Measurements from ENCODE around the gene MTHFD1L.
A peak's percentile ranks its signal among the peaks of the same experiment; 100 is the strongest.
"Not testable (repeated sequence)": the region's sequence is repeated elsewhere in the genome, so short reads cannot be mapped to it uniquely, and the experiment has no call there.

Gene MTHFD1L

DNA sequence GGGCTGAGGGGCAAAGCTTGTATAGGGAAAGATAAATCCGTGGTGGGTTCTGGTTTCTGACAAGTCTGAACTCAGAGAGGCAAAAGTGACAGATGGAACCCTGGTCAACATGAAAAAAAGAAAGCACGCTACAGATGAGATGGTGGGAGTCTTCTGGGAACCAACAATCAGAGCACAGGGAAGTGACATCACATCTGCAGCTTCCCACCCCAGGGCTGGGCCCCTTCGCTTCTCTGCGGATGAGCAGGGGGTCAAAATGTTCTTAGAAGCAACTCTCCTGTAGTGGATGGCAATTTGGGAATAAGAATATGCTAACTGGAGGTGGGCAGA, 245.0 kb downstream of the MTHFD1L start:
- no peak overlapping the region for H3K27ac Mint-ChIP-seq
- H3K4me3 Mint-ChIP-seq = no peak overlapping the region
- ATAC-seq (no peak), DNase-seq (ENCODE audit: low spot score in 2 of 2) (no peak)
- H3K36me3 Mint-ChIP-seq = no peaks in the 10 kb centered on the region
- H3K4me1 Mint-ChIP-seq = no peaks in the 10 kb centered on the region
- no peaks in the 10 kb centered on the region for H3K9me3 Mint-ChIP-seq

DNA sequence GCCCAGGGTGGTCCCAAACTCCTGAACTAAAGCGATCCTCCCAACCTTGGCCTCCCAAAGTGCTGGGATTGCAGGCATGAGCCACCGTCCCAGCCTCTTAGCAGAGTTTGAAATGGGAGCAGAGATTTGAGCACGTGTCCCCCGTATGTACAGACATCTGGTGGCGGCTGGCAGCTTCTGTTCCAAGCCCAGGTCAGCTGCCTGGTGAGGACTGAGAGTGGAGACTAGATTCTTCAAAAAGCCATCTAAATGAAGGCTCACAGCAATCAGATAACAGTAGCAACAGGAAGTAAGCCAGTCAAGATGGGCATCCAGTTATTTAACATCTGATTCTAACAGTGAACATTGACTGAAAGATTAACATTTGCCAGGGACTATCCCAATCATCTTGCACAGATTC, 246.2 kb downstream of the MTHFD1L start:
- ATAC-seq = no peak
- Mint-ChIP-seq H3K9me3 (no peaks in the 10 kb centered on the region), H3K27ac (no peak overlapping the region), H3K4me1 (no peaks in the 10 kb centered on the region), H3K4me3 (no peak overlapping the region), H3K36me3 (no peaks in the 10 kb centered on the region)
- no peak for DNase-seq (ENCODE audit: low spot score in 2 of 2)

DNA sequence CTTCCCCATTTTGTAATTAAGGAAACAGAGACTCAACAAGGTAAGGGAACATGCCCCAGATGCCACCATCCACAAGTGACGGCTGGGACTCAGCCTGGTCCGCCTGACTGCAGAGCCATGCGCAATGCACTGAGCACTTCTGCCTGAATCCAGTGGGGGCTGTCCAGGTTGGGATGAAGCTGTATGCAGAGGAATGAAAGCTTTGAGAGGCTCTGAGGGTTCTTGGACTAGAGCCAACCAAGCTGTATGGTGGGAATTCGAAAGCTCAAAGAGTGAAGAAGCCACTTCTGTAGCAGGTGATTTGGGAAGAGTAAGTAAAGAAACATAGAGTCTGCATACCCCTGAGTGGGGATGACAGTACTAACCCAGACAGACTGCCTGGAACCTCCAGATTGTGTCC, 246.6 kb downstream of the MTHFD1L start:
- Mint-ChIP-seq H3K4me1 (no peaks in the 10 kb centered on the region), H3K9me3 (no peaks in the 10 kb centered on the region), H3K27ac (no peak overlapping the region), H3K4me3 (no peak overlapping the region), H3K36me3 (no peaks in the 10 kb centered on the region)
- DNase-seq (ENCODE audit: low spot score in 2 of 2) (no peak), ATAC-seq (no peak)

DNA sequence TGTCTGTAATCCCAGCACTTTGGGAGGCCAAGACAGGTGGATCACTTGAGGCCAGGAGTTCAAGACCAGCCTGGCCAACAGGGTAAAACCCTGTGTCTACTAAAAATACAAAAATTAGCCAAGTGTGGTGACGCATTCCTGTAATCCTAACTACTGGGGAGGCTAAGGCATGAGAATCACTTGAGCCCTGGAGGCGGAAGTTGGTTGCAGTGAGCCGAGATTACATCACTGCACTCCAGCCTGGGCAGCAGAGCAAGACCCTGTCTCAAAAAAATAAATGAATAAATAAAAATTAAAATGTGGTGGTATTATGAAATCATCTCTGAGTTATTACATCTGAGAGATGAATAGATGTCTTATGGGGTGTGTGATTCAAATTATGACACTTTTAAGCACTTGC, 247.4 kb downstream of the MTHFD1L start:
- not testable (repeated sequence) for H3K36me3 Mint-ChIP-seq; DNase-seq (ENCODE audit: low spot score in 2 of 2); H3K4me1 Mint-ChIP-seq; ATAC-seq; H3K9me3 Mint-ChIP-seq; H3K27ac Mint-ChIP-seq; H3K4me3 Mint-ChIP-seq

DNA sequence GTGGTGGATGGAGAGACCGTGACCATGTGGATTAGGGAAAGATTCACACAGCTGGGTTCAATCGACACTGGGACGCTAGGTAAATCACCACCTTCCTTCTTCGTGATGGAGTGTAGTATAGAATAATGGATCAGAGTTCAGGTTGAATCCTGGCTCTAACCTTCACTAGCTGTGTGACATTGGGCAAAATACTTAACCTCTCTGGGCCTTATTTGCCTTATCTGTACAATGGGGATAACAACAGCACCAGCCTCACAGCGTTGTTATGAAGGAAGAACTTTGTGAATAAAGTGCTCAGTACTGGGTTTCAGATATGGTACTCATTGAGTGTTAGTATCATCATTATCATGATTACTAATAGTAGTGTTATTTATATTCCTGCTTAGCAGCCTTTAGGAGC, 248.1 kb downstream of the MTHFD1L start:
- ATAC-seq (no peak), DNase-seq (ENCODE audit: low spot score in 2 of 2) (no peak)
- Mint-ChIP-seq H3K4me3 (no peak overlapping the region), H3K36me3 (no peaks in the 10 kb centered on the region), H3K27ac (no peak overlapping the region), H3K4me1 (no peaks in the 10 kb centered on the region), H3K9me3 (no peaks in the 10 kb centered on the region)

DNA sequence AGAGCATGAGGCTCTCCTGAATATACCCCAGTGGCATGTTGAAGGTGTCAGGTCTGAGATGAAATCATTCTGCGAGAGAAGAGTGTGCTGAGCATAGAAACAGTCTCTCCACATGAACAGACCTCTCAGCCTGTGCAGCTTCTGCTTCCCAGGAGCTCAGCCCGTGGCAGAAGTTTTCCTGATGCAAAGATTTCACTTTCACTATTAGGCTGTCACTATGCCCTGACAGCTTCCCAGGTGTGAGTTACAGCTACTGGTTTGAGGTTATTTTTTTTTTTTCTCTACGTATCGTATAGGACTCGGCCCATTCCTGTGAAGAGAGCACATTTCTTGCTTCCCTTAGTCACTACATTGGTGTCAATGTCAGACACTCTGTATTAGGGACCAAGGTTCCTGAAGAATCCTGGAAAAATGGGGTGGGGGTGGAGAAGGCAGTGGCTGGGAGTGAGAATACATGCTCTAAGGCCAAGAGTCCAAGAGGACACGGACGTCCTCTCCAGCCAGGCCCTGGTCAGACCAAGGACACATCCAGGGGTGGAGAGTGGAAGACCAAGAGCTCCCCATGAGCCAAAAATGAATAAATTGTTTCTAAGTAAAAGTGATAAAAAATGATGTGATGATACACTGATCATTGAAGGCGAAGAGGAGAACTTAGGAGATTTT, 253.1 kb downstream of the MTHFD1L start:
- no peaks in the 10 kb centered on the region for H3K9me3 Mint-ChIP-seq
- H3K4me3 Mint-ChIP-seq = no peak overlapping the region
- H3K36me3 Mint-ChIP-seq = no peaks in the 10 kb centered on the region
- no peak for ATAC-seq
- H3K4me1 Mint-ChIP-seq = no peaks in the 10 kb centered on the region
- no peak overlapping the region for H3K27ac Mint-ChIP-seq
- no peak for DNase-seq (ENCODE audit: low spot score in 2 of 2)

DNA sequence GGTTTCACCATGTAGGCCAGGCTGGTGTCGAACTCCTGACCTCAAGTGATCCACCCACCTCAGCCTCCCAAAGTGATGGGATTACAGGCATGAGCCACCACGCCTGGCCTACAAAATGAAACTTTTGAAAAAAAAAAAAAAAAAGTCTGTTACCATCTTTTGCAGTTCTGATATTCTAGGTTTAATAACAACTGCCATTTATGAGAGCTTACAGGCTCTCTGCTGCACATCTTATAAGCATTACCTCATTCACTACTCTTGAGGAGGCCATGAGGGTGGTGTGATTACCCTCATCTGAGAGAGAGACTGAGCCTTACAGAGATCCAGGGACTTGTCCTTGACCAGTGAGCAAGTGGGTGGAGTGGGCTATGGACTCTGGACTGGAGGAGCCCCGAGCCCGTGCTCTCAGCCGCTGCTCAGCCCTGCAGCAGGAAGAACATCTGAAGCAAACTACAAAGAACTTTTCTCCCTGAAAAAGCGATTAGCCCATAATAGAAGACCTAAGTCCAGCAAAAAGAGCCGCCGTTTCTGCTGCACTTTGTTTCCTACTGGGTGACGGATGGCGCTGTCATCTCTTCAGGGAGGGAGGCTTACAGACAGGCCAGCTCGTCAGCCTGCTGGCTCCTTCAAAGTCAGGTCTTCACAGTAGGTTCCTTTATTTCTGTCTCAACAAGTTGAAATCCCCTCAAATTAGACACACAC, 254.5 kb downstream of the MTHFD1L start:
- H3K4me3 Mint-ChIP-seq = no peak overlapping the region
- H3K9me3 Mint-ChIP-seq = no peaks in the 10 kb centered on the region
- no peaks in the 10 kb centered on the region for H3K4me1 Mint-ChIP-seq
- no peak overlapping the region for H3K27ac Mint-ChIP-seq
- H3K36me3 Mint-ChIP-seq = no peaks in the 10 kb centered on the region
- ATAC-seq (no peak), DNase-seq (ENCODE audit: low spot score in 2 of 2) (no peak)

- ATAC-seq (no peak), DNase-seq (ENCODE audit: low spot score in 2 of 2) (no peak)
- no peaks in the 10 kb centered on the region for H3K36me3 Mint-ChIP-seq
- no peak overlapping the region for H3K4me3 Mint-ChIP-seq
- H3K9me3 Mint-ChIP-seq = no peaks in the 10 kb centered on the region
- H3K27ac Mint-ChIP-seq = no peak overlapping the region
- no peaks in the 10 kb centered on the region for H3K4me1 Mint-ChIP-seq
Observed at GRCh38 chr6:151121900-151122299, 256.4 kb downstream of the MTHFD1L start.

DNA sequence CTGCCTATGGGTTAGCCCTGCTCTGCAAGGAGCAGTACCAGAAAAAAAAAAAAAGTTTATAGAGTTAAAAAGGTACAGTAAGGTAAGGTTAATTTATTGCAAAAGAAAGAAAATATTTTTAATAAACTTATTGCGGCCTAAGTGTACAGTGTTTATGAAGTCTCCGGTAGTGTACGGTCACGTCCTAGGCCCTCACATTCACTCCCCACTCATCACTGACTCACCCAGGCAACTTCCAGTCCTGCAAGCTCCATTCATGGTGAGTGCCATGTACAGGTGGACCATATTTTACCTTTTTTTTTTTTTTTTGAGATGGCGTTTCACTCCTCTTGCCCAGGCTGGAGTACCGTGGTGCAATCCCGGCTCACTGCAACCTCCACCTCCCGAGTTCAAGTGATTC, 258.1 kb downstream of the MTHFD1L start:
- not testable (repeated sequence) for H3K4me3 Mint-ChIP-seq, ATAC-seq

GRCh38 chr6:151125242-151125641, 259.7 kb downstream of the MTHFD1L start:
- not testable (repeated sequence) for ATAC-seq; H3K4me3 Mint-ChIP-seq; DNase-seq (ENCODE audit: low spot score in 2 of 2); H3K36me3 Mint-ChIP-seq; H3K27ac Mint-ChIP-seq; H3K4me1 Mint-ChIP-seq; H3K9me3 Mint-ChIP-seq

More for the DNA sequence above, 258.1 kb downstream of the MTHFD1L start:
- H3K4me1 Mint-ChIP-seq; DNase-seq (ENCODE audit: low spot score in 2 of 2); H3K36me3 Mint-ChIP-seq; H3K27ac Mint-ChIP-seq; H3K9me3 Mint-ChIP-seq: not testable (repeated sequence)

GRCh38 chr6:151125651-151126416, 260.3 kb downstream of the MTHFD1L start:
- DNase-seq (ENCODE audit: low spot score in 2 of 2); H3K36me3 Mint-ChIP-seq; H3K4me1 Mint-ChIP-seq; H3K4me3 Mint-ChIP-seq; H3K27ac Mint-ChIP-seq; H3K9me3 Mint-ChIP-seq: not testable (repeated sequence)
- ATAC-seq = peak; percentile 43

DNA sequence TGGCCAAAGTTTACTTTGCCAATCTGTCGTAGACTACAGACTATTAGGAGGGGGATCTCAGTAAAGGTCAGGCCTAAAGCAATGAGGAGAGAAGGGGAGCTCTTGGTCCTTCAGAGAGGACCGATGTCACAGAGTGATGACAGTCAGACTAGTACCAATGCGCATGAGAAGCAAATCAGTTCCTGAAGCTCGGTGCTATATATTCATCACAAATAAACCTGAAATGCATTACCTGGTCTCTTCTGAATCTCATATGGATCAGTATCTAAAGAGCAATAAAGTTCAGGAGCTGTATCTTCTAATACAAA, 260.9 kb downstream of the MTHFD1L start:
- H3K36me3 Mint-ChIP-seq; H3K4me3 Mint-ChIP-seq; H3K27ac Mint-ChIP-seq; H3K9me3 Mint-ChIP-seq; ATAC-seq; DNase-seq (ENCODE audit: low spot score in 2 of 2); H3K4me1 Mint-ChIP-seq: not testable (repeated sequence)

GRCh38 chr6:151127133-151127798, 261.8 kb downstream of the MTHFD1L start:
- ATAC-seq; H3K4me1 Mint-ChIP-seq; H3K27ac Mint-ChIP-seq; H3K4me3 Mint-ChIP-seq; DNase-seq (ENCODE audit: low spot score in 2 of 2); H3K36me3 Mint-ChIP-seq; H3K9me3 Mint-ChIP-seq: not testable (repeated sequence)

DNA sequence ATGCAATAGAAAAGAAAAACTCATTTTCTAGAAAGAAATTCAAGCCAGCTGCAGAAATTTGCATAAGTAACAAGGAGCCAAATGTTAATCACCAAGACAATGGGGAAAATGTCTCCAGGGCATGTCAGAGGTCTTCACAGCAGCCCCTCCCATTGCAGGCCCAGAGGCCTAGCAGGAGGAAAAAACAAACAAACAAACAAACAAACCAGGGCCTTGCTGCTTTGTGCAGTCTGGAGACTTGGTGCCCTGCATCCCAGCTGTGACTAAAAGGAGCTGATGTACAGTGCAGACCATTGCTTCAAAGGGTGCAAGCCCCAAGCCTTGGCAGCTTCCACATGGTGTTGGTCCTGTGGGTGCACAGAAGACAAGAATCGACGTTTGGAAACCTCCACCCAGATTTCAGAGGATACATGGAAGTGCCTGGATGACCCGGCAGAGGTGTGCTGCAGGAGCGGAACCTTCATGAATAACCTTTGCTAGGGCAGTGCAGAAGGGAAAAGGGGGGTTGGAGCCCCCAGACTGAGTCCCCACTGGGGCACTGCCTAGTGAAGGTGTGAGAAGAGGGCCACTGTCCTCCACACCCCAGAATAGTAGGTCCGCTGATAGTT, 263.4 kb downstream of the MTHFD1L start:
- Mint-ChIP-seq H3K9me3 (no peaks in the 10 kb centered on the region), H3K4me3 (no peak overlapping the region), H3K27ac (no peak overlapping the region), H3K4me1 (no peaks in the 10 kb centered on the region), H3K36me3 (no peaks in the 10 kb centered on the region)
- DNase-seq (ENCODE audit: low spot score in 2 of 2) (no peak), ATAC-seq (no peak)

- H3K4me3 Mint-ChIP-seq = no peak overlapping the region
- no peaks in the 10 kb centered on the region for H3K4me1 Mint-ChIP-seq
- H3K9me3 Mint-ChIP-seq = peaks cover 4% of the 10 kb centered on the region
- H3K27ac Mint-ChIP-seq = no peak overlapping the region
- ATAC-seq = peak; percentile 72
- no peaks in the 10 kb centered on the region for H3K36me3 Mint-ChIP-seq
- no peak for DNase-seq (ENCODE audit: low spot score in 2 of 2)
Observed at GRCh38 chr6:151130329-151130728, 264.8 kb downstream of the MTHFD1L start.

Measured in stimulated activated effector memory CD8-positive, alpha-beta T cell treated with anti-CD3 and anti-CD28 coated beads, Interleukin-12 subunit alpha, Interleukin-12 subunit beta, amount 100 ng/mL, for 72 hours (primary cell).